Activated CD8-positive, alpha-beta memory T cell treated with anti-CD3 and anti-CD28 coated beads, Interleukin-2, amount 50 U/mL, for 24 hours (primary cell): ENCODE data around the gene CNTNAP2.

ENCODE experiments used
- DNase-seq: peaks from one replicate; pipeline ENCODE4 v3.0.0-alpha.2; 2020; ENCODE audit errors: extremely low read depth

The CNTNAP2 gene

DNA sequence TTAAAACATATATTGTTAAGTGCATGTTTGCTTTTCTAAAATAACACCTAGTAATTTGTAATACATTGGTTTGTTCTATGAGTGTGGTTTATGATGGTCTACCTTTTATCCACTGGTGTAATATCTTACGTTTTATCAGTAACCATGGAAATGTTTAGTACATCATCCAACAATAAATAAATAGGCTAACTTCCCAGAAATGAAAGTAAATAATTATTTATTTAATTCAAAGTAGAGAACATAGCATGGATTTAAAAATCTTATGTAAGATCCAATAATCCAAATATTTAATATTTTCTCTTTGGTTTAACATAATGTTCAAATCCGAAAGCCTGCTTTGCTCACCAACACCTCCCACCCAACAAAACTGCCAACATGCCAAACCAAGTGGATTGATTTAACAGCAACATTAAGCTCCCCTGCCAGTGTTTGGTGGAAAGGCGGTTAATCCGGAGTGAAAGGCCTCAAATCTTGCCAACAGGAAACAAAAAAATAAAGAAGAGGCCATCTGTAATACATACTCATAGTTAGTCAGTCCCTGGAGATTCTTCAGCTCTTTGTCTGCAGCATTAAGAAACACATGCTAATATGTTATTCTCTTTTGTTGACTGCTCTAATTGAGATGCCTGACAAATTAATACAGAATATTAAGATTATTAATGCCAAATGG, 897.8 kb downstream of the CNTNAP2 start:
- no peak for DNase-seq

DNA sequence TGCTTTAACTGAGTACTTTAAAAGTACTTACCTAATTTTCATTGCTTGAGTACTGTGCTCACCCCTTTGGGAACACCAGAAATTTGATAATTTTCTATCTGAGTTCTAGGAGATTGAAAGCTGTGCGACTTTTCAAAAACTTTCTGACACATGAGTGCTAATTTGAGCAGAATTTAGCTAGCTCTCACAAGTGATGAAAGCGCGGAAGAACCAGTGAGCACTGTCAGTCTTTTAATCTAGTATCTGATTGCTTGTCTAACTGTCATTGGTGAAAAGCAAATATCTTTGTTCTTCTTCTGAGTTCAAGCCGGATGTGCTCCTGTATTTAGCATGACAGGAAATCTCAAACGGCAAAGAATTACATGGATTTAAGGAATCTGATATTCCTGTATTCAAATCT, 899.4 kb downstream of the CNTNAP2 start:
- DNase-seq: no peak

- DNase-seq: no peak
Observed at GRCh38 chr7:147022056-147022455, 905.5 kb downstream of the CNTNAP2 start.

DNA sequence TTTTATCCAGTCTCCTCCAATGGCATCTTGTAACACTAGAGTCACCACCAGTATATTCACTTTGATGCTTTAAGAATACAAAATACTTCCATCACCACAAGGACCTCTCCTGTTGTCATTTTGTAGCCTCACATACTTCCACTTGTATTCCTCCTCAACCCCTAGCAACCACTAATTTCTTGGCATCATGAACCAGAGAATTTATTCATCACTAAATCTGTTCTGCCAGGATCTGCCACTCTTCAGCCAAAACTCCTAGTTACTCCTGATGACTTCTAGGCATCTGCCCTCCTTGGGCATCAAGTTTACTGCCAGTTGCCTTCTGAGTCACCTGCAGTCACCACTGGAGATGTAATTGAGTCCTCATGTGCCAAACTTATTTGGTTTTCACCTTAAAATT, 906.8 kb downstream of the CNTNAP2 start:
- DNase-seq: no peak

- no peak for DNase-seq
Observed at GRCh38 chr7:147029953-147030352, 913.4 kb downstream of the CNTNAP2 start.

DNA sequence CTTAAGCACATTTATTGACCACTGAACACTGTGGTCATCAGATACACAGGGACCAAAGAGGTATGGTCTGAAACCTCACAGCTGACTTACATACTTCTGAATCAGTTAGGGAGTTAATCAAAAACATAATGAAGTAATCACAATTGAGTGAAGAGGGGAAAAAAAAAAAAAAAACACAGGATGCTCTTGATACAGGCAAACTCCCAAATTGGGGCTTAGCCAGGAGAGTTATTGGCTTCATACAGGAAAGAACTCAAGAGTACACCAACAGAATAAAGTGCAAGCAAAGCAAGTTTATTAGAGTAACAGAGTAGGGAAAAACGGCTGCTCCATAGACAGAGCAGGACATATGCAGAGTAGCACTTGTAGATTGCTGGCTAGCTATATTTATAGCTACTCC, 917.0 kb downstream of the CNTNAP2 start:
- DNase-seq: no peak

DNA sequence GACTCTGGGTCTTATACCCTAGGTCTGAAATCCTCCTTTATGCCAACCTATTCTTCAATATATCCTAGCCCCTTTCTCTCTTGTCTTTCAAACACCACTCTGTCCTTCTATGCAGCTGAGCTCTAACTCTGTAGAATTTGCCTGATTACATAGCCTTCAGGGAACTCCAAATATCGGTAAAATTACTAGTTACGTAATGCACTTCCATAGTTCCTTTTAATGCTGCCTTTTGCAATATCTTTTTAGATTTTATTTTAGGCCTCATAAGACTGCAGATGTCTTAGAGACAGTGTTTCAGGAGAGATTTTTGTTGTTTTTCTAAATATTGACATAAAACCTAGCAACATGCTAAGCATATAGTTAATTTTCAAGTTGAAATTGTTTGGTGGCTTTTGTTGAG, 924.8 kb downstream of the CNTNAP2 start:
- DNase-seq: no peak

DNA sequence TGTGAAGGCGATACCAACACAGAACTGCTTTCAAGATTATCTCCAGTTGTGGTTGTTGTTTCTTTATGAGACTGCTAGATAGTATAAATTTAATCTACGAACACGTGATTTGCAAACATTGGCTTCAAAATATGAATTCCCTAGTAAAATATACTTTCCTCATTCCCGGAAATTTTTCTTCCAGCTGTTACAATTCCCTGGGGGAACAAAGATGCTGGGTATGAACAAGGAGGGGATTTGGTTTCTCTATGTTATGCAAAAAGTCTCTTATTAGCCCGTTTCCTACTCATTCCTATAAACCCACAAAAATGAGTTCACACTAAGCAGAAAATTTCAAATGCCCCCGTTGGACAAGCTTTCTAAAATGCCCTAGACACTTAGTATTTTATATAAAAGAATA, 928.3 kb downstream of the CNTNAP2 start:
- DNase-seq: no peak

DNA sequence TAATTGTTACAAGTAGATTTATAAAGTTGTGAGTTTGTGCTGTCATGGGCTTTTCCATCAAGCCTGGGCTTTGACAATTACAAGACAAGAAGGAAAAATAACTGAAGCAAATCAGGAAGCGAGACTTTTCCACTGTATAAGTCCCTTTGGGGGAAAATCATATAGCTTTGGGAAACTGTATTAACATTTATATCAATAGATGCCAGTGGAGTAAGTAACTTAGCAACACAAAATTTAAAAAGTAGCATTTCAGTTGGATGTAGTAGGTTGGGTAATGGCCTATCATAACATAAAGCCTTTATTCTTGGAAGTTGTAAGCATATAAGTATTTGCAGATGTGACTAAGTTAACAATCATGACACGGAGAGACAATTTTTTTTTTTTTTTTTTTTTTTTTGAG, 931.1 kb downstream of the CNTNAP2 start:
- no peak for DNase-seq

DNA sequence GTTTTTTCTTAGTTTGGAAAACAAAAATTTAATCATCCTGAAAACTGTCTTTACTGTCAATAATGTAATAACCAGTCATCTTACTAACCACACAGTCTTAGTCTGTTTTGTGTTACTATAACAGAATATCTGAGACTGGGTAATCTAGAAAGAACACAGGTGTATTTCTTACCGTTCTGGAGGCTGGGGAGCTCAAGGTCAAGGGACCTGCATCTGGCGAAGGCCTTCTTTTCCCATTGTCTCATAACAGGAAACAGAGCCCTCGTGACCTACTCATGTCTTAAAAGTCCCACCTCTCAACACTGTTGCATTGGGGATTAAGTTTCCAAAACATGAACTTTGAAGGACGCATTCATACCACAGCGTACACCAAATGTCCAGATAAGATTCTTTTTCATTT, 932.3 kb downstream of the CNTNAP2 start:
- DNase-seq: no peak

- no peak for DNase-seq
Observed at GRCh38 chr7:147052818-147053217, 936.2 kb downstream of the CNTNAP2 start.

- DNase-seq: no peak
Observed at GRCh38 chr7:147053746-147054145, 937.1 kb downstream of the CNTNAP2 start.

GRCh38 chr7:147060070-147060469, 943.5 kb downstream of the CNTNAP2 start:
- no peak for DNase-seq

DNA sequence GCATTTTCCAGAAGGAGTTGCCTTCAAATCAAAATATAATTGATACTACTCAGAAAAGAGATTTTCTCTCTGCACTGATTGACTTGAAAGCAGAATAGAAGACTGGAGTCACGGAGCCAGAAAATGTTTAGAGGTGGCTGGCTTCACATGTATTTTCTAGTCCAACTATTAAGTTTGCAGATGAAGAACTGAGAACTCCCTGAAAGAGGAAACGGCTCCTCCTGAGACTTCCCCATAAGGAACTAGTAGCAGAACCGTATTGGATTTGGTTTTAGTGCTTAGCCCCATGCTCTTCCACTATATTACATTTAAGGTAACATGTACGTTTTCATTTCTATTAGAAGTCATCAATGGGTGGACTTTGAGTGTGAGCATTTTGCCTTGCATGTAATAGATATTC, 946.3 kb downstream of the CNTNAP2 start:
- no peak for DNase-seq

- DNase-seq: no peak
Observed at GRCh38 chr7:147068842-147069241, 952.2 kb downstream of the CNTNAP2 start.

- DNase-seq: no peak
Observed at GRCh38 chr7:147069771-147070170, 953.2 kb downstream of the CNTNAP2 start.

DNA sequence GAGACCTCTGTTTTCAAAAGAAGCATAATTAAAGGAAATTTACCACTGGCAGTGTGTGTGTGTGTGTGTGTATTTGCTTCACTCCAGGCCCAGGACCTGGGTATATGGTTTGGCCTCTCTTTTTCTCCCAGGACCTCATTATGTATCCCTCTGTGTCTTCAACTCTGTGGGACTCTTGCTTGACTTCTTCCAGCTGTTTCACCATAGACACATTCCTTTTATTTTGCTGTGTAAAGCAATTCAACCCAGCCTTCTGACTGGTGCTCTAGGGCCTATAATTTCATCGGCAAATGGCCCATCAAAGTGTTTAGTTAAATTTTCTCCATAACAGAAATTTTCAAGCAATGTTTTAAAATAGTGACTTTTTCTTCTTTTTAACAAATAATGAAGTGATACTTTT, 954.3 kb downstream of the CNTNAP2 start:
- DNase-seq: no peak

- DNase-seq: no peak
Observed at GRCh38 chr7:147071536-147071935, 954.9 kb downstream of the CNTNAP2 start.

DNA sequence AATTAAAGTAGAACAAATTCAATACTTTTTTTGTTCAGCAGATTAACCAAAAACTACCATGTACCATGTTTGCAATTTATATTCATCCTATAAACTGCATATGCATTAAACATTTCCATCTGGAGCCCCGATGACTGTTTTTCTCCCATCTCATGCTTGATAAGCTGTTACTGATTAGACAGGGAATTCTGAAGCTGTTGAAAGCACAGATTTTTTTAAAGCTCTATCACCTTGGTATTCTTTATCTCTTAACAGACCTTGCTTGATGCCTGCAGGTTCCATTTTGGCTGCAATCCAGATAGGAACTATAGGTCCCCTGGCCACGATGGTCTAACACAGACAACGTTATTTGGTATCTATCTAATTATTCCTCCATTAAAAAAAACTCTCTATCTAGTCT, 961.7 kb downstream of the CNTNAP2 start:
- DNase-seq: no peak

GRCh38 chr7:147079083-147079482, 962.5 kb downstream of the CNTNAP2 start:
- no peak for DNase-seq

DNA sequence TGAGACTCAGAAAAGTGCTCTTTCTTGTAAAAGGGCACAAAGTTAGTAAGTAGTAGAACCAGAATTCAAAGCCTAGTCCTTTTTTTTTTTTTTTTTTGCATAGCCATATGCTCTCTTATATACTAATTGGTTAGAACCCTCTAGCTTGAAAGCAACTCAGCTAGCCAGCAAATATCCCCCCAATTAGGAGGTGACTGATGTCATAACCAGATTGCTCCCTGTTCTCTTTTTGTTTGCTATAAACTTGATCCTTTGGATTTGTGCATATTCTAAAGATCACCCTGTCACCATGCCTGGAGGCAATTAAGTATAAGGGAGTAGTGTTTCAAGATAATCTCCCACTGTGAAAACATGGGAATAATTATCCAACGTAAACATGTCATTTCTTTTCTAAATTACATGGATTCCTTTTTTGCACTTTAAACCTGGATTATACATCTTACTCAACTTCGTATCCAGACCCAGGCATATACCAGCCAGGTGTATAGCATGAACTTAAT, 963.4 kb downstream of the CNTNAP2 start:
- no peak for DNase-seq

DNA sequence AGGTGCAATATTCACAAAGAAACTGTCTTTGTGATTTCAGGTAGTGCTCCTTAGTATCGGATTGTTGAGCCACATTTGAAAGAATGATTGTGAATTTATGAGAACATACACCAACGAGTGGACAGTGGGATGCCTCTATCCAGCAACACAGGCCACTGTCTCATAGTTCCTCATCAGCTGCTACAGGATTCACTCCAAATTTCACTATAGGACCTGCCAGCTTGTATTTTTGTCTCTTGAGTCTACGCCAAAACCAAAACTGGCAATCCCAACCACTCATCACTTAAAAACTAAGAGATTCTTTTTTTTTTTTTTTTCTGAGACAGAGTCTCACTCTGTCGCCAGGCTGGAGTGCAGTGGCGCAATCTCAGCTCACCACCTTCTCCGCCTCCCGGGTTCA, 964.5 kb downstream of the CNTNAP2 start:
- DNase-seq: no peak

GRCh38 chr7:147089051-147089461, 972.5 kb downstream of the CNTNAP2 start:
- no peak for DNase-seq

GRCh38 chr7:147089608-147090007, 973.0 kb downstream of the CNTNAP2 start:
- DNase-seq: no peak
